ENCODE data around the gene AK4. TPM values are rescaled to one million over a fixed set of nuclear protein-coding genes. Genes with fewer than 3 reads are reported as not detected.

AK4 gene
- total and polyA plus RNA-seq, 2 experiments from 2014 or later = 61.5 to 76.1 TPM

DNA sequence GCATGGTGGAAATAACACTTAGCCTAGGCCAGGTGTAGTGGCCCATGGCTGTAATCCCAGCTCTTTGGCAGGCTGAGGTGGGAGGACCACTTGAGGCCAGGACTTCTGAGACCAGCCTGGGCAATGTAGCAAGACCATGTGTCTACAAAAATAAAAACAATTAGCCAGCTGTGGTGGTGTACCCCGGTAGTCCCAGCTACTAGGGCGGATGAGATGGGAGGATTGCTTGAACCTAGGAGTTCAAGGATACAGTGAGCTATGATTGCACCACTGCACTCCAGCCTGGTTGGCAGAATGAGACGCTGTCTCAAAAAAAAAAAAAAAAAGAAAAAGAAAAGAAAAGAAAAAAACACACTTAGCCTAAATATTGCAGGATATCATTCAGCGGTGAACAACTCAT, 20.9 kb downstream of the AK4 start:
- H3K4me3 ChIP-seq = no peak overlapping the region
- 89% methylated on average over 4 of the region's 4 CpGs for WGBS (ENCODE audit: low lambda C conversion rate, missing lambda C conversion rate)
- no peaks in the 10 kb centered on the region for H3K9me2 ChIP-seq (replicated peaks; ENCODE audit: insufficient read depth)
- TF ChIP-seq EZH2 (IDR thresholded peaks at IDR 0.05; ENCODE audit: borderline replicate concordance) = no peak
- no peak for TF ChIP-seq EZH2phosphoT487 (IDR thresholded peaks at IDR 0.05; ENCODE audit: low read depth, severe bottlenecking, unreplicated experiment)
- H2AFZ ChIP-seq = no peak overlapping the region
- no peaks in the 10 kb centered on the region for H3K9me3 ChIP-seq (ENCODE audit: low read depth)
- no peaks in the 10 kb centered on the region for H3K27me3 ChIP-seq
- no peak for DNase-seq (ENCODE audit: low spot score)
- H3K4me1 ChIP-seq (ENCODE audit: insufficient read depth) = peaks cover 13% of the 10 kb centered on the region
- no peak overlapping the region for H3K4me2 ChIP-seq
- H3K36me3 ChIP-seq (replicated peaks; ENCODE audit: insufficient read depth, low read depth) = no peaks in the 10 kb centered on the region
- H4K20me1 ChIP-seq (ENCODE audit: insufficient read depth, poor library complexity, severe bottlenecking) = no peaks in the 10 kb centered on the region
- peaks cover 78% of the 10 kb centered on the region for H3K79me2 ChIP-seq
- no peak overlapping the region for H3K27ac ChIP-seq

DNA sequence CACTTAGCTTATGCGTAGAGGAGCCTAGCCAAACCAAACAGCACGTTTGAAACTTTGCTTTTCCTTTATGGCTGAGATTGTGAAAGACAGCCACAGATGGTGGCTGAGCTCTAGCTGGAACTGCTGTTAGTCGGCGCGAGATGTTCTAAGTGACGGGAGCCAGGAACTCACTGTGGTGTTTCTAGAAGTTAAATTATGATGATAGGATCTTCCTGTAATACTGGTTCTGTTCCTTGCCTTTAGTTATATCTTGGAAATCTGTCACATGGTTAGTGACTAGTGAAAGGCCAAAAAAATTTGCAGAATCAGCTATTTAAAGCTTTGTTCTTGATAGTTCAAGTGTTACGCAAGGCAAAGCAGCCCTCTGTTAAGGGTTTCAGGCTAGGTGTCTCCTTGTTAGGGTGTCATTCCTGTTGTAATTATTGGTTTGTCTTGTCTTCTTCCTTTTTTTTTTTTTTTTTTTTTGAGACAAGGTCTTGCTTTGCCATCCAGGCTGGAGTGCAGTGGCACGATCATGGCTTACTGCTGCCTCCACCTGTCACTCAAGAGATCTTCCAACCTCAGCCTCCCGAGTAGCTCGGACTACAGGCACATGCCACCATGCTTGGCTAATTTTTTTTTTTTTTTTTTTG, 22.6 kb downstream of the AK4 start:
- Histone ChIP-seq H3K4me3 (no peak overlapping the region), H3K79me2 (peaks cover 82% of the 10 kb centered on the region), H3K9me3 (ENCODE audit: low read depth) (no peaks in the 10 kb centered on the region), H3K4me1 (ENCODE audit: insufficient read depth) (peaks cover 10% of the 10 kb centered on the region), H3K4me2 (peak overlapping the region; percentile 44), H4K20me1 (ENCODE audit: insufficient read depth, poor library complexity, severe bottlenecking) (no peaks in the 10 kb centered on the region), H3K27me3 (no peaks in the 10 kb centered on the region), H3K9me2 (replicated peaks; ENCODE audit: insufficient read depth) (no peaks in the 10 kb centered on the region), H3K36me3 (replicated peaks; ENCODE audit: insufficient read depth, low read depth) (no peaks in the 10 kb centered on the region), H2AFZ (no peak overlapping the region), H3K27ac (peak overlapping the region; percentile 69)
- 50% methylated on average over 10 of the region's 10 CpGs for WGBS (ENCODE audit: low lambda C conversion rate, missing lambda C conversion rate)
- TF ChIP-seq EZH2 (IDR thresholded peaks at IDR 0.05; ENCODE audit: borderline replicate concordance) (no peak), EZH2phosphoT487 (IDR thresholded peaks at IDR 0.05; ENCODE audit: low read depth, severe bottlenecking, unreplicated experiment) (no peak)
- TF ChIP-seq, protein P1, sequence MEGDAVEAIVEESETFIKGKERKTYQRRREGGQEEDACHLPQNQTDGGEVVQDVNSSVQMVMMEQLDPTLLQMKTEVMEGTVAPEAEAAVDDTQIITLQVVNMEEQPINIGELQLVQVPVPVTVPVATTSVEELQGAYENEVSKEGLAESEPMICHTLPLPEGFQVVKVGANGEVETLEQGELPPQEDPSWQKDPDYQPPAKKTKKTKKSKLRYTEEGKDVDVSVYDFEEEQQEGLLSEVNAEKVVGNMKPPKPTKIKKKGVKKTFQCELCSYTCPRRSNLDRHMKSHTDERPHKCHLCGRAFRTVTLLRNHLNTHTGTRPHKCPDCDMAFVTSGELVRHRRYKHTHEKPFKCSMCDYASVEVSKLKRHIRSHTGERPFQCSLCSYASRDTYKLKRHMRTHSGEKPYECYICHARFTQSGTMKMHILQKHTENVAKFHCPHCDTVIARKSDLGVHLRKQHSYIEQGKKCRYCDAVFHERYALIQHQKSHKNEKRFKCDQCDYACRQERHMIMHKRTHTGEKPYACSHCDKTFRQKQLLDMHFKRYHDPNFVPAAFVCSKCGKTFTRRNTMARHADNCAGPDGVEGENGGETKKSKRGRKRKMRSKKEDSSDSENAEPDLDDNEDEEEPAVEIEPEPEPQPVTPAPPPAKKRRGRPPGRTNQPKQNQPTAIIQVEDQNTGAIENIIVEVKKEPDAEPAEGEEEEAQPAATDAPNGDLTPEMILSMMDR (IDR thresholded peaks at IDR 0.05; ENCODE audit: poor library complexity) = no peak
- peak; percentile 49 for DNase-seq (ENCODE audit: low spot score)

- H3K4me2 ChIP-seq = no peak overlapping the region
- H3K9me2 ChIP-seq (replicated peaks; ENCODE audit: insufficient read depth) = no peaks in the 10 kb centered on the region
- peaks cover 79% of the 10 kb centered on the region for H3K79me2 ChIP-seq
- no peak overlapping the region for H3K27ac ChIP-seq
- H3K27me3 ChIP-seq = no peaks in the 10 kb centered on the region
- 93% methylated on average over 14 of the region's 14 CpGs for WGBS (ENCODE audit: low lambda C conversion rate, missing lambda C conversion rate)
- no peak overlapping the region for H3K4me3 ChIP-seq
- no peaks in the 10 kb centered on the region for H3K36me3 ChIP-seq (replicated peaks; ENCODE audit: insufficient read depth, low read depth)
- no peak for DNase-seq (ENCODE audit: low spot score)
- peaks cover 20% of the 10 kb centered on the region for H3K4me1 ChIP-seq (ENCODE audit: insufficient read depth)
- H4K20me1 ChIP-seq (ENCODE audit: insufficient read depth, poor library complexity, severe bottlenecking) = no peaks in the 10 kb centered on the region
- no peak overlapping the region for H2AFZ ChIP-seq
- no peaks in the 10 kb centered on the region for H3K9me3 ChIP-seq (ENCODE audit: low read depth)
- TF ChIP-seq EZH2phosphoT487 (IDR thresholded peaks at IDR 0.05; ENCODE audit: low read depth, severe bottlenecking, unreplicated experiment) = no peak
- TF ChIP-seq, protein P1 (IDR thresholded peaks at IDR 0.05; ENCODE audit: poor library complexity) = no peak
- TF ChIP-seq EZH2 (IDR thresholded peaks at IDR 0.05; ENCODE audit: borderline replicate concordance) = no peak
Measured at GRCh38 chr1:65172936-65173690, 25.1 kb downstream of the AK4 start.

DNA sequence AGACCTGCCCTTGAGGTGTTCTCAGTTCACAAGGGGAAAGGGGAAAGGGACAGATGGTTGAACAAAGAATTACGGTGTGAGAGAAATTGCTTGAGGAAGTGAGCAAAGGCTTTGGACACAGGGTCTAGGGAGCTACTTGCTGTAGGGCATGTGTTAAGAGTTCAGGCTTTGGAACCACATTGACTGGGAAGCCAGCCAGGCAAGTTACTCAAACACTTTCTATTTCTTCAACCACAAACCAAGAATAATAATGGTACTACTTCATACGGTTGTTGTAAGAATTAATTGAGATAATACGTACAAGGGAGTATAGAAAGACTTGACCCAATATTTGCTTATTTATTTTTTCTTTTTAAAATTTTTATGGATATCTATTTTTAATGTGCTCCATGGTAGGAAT, 26.6 kb downstream of the AK4 start:
- WGBS (ENCODE audit: low lambda C conversion rate, missing lambda C conversion rate) = 72% methylated on average over 3 of the region's 3 CpGs
- Histone ChIP-seq H3K79me2 (peaks cover 76% of the 10 kb centered on the region), H3K9me3 (ENCODE audit: low read depth) (no peaks in the 10 kb centered on the region), H3K36me3 (replicated peaks; ENCODE audit: insufficient read depth, low read depth) (no peaks in the 10 kb centered on the region), H3K4me2 (no peak overlapping the region), H3K27me3 (no peaks in the 10 kb centered on the region), H4K20me1 (ENCODE audit: insufficient read depth, poor library complexity, severe bottlenecking) (no peaks in the 10 kb centered on the region), H3K4me1 (ENCODE audit: insufficient read depth) (peaks cover 28% of the 10 kb centered on the region), H3K9me2 (replicated peaks; ENCODE audit: insufficient read depth) (no peaks in the 10 kb centered on the region), H3K4me3 (no peak overlapping the region), H3K27ac (no peak overlapping the region), H2AFZ (no peak overlapping the region)
- TF ChIP-seq, protein P1 (IDR thresholded peaks at IDR 0.05; ENCODE audit: poor library complexity) = no peak
- TF ChIP-seq EZH2phosphoT487 (IDR thresholded peaks at IDR 0.05; ENCODE audit: low read depth, severe bottlenecking, unreplicated experiment) (no peak), EZH2 (IDR thresholded peaks at IDR 0.05; ENCODE audit: borderline replicate concordance) (no peak)
- no peak for DNase-seq (ENCODE audit: low spot score)
